ENCODE results near the gene PAXX.
A peak's percentile ranks its signal among the peaks of the same experiment; 100 is the strongest.

PAXX gene

GRCh38 chr9:136953771-136954269 is 38.4 kb upstream of the PAXX start:
- DNase-seq, result no peak

- no peak for DNase-seq
These were observed 37.7 kb upstream of the PAXX start for GRCh38 chr9:136954270-136955083.

GRCh38 chr9:136955202-136955942 is 36.9 kb upstream of the PAXX start:
- no peak for DNase-seq

- DNase-seq, result no peak
These were observed 36.3 kb upstream of the PAXX start for GRCh38 chr9:136955943-136956335.

GRCh38 chr9:136956604-136957003 is 35.6 kb upstream of the PAXX start:
- no peak for DNase-seq

- DNase-seq, result no peak
These were observed 34.8 kb upstream of the PAXX start for GRCh38 chr9:136957461-136957860.

- no peak for DNase-seq
These were observed 34.3 kb upstream of the PAXX start for GRCh38 chr9:136957901-136958300.

- DNase-seq, result no peak
These were observed 33.7 kb upstream of the PAXX start for GRCh38 chr9:136958473-136958872.

- DNase-seq, result no peak
These were observed 33.0 kb upstream of the PAXX start for GRCh38 chr9:136958898-136959850.

- DNase-seq, result no peak
These were observed 31.8 kb upstream of the PAXX start for GRCh38 chr9:136960212-136960937.

GRCh38 chr9:136960938-136961275 is 31.3 kb upstream of the PAXX start:
- DNase-seq, result no peak

GRCh38 chr9:136961279-136962065 is 30.8 kb upstream of the PAXX start:
- DNase-seq, result no peak

- DNase-seq, result no peak
These were observed 30.1 kb upstream of the PAXX start for GRCh38 chr9:136962163-136962562.

- no peak for DNase-seq
These were observed 29.4 kb upstream of the PAXX start for GRCh38 chr9:136962701-136963248.

GRCh38 chr9:136963341-136963740 is 28.9 kb upstream of the PAXX start:
- no peak for DNase-seq

GRCh38 chr9:136963751-136964150 is 28.5 kb upstream of the PAXX start:
- DNase-seq, result no peak

- no peak for DNase-seq
These were observed 28.0 kb upstream of the PAXX start for GRCh38 chr9:136964171-136964689.

- DNase-seq, result no peak
These were observed 27.3 kb upstream of the PAXX start for GRCh38 chr9:136964833-136965422.

- DNase-seq, result peak; percentile 49 to 71
These were observed 26.3 kb upstream of the PAXX start for GRCh38 chr9:136965771-136966484.
